ENCODE data around the gene AGPAT1. TPM values are rescaled to one million over a fixed set of nuclear protein-coding genes. Genes with fewer than 3 reads are reported as not detected.

AGPAT1 gene
- polyA plus RNA-seq, 3 donors, result 9.9 to 34.4 (median 11.3) TPM

GRCh38 chr6:32151181-32151862, 24.6 kb downstream of the AGPAT1 start:
- H3K9me3 ChIP-seq (replicated peaks in 1 of 2; ENCODE audit: control insufficient read depth in 1 of 2, insufficient read depth in 1 of 2, low read length in 2 of 2), result peaks cover 0 to 11% of the 10 kb centered on the region in 2 donors
- H3K4me1 ChIP-seq (ENCODE audit: control insufficient read depth in 1 of 2, insufficient read depth in 2 of 2, low read length in 2 of 2), result peaks cover 33 to 37% of the 10 kb centered on the region in 2 donors
- no peaks in the 10 kb centered on the region for H4K20me1 ChIP-seq (ENCODE audit: insufficient read depth, low read length)
- no peak overlapping the region for H3K9ac ChIP-seq (ENCODE audit: insufficient read depth, low read length, poor library complexity, severe bottlenecking)
- no peak for DNase-seq
- no peaks in the 10 kb centered on the region for H3K79me2 ChIP-seq (ENCODE audit: insufficient read depth, low read length)
- H3K36me3 ChIP-seq (replicated peaks in 1 of 2; ENCODE audit: control insufficient read depth in 1 of 2, insufficient read depth in 2 of 2, low read length in 2 of 2), result no peaks in the 10 kb centered on the region
- H3K27me3 ChIP-seq (ENCODE audit: control insufficient read depth in 2 of 2, insufficient read depth in 2 of 2, low read length in 2 of 2), result peaks cover 36 to 74% of the 10 kb centered on the region in 2 donors
- peak overlapping the region; percentile 49 to 75 for H3K4me3 Mint-ChIP-seq
- peaks cover 66 to 87% (median 79%) of the 10 kb centered on the region in 3 donors for H3K27me3 Mint-ChIP-seq (ENCODE audit: low read depth in 3 of 3)
- 0% methylated on average over 3 of the region's 8 CpGs for WGBS (ENCODE audit: insufficient coverage)
- peaks cover 0 to 13% of the 10 kb centered on the region in 2 donors for H3K36me3 Mint-ChIP-seq
- H3K27ac Mint-ChIP-seq, result no peak overlapping the region
- no peak overlapping the region for H3K27ac ChIP-seq (ENCODE audit: low read depth in 1 of 2, low read length in 2 of 2)
- no peak overlapping the region for H3K4me2 ChIP-seq (replicated peaks; ENCODE audit: extremely low read depth, low read length, poor library complexity, severe bottlenecking)
- H3K4me1 Mint-ChIP-seq, result peaks cover 41% of the 10 kb centered on the region
- intact Hi-C loops (cut with micrococcal nuclease), result no loop called here
- no peak for TF ChIP-seq CTCF (IDR thresholded peaks at IDR 0.05)
- H2AFZ ChIP-seq (ENCODE audit: insufficient read depth, low read depth, low read length, poor library complexity, severe bottlenecking), result no peak overlapping the region
- H3K4me3 ChIP-seq (replicated peaks in 1 of 3; ENCODE audit: low read depth in 2 of 3, low read length in 3 of 3), result no peak overlapping the region
- peaks cover 0 to 31% (median 11%) of the 10 kb centered on the region in 7 donors for H3K9me3 Mint-ChIP-seq

GRCh38 chr6:32149932-32150870, 25.7 kb downstream of the AGPAT1 start:
- Mint-ChIP-seq H3K27me3 (ENCODE audit: low read depth in 3 of 3) (peaks cover 66 to 89% (median 79%) of the 10 kb centered on the region in 3 donors), H3K4me3 (peak overlapping the region; percentile 9 to 95), H3K27ac (no peak overlapping the region), H3K36me3 (peaks cover 0 to 13% of the 10 kb centered on the region in 2 donors), H3K9me3 (peaks cover 0 to 31% (median 11%) of the 10 kb centered on the region in 7 donors), H3K4me1 (peaks cover 40% of the 10 kb centered on the region)
- Histone ChIP-seq H3K36me3 (replicated peaks in 1 of 2; ENCODE audit: control insufficient read depth in 1 of 2, insufficient read depth in 2 of 2, low read length in 2 of 2) (no peaks in the 10 kb centered on the region), H3K9ac (ENCODE audit: insufficient read depth, low read length, poor library complexity, severe bottlenecking) (no peak overlapping the region), H2AFZ (ENCODE audit: insufficient read depth, low read depth, low read length, poor library complexity, severe bottlenecking) (no peak overlapping the region), H3K27ac (ENCODE audit: low read depth in 1 of 2, low read length in 2 of 2) (no peak overlapping the region), H3K27me3 (ENCODE audit: control insufficient read depth in 2 of 2, insufficient read depth in 2 of 2, low read length in 2 of 2) (peaks cover 36 to 74% of the 10 kb centered on the region in 2 donors), H3K4me2 (replicated peaks; ENCODE audit: extremely low read depth, low read length, poor library complexity, severe bottlenecking) (no peak overlapping the region), H3K4me3 (replicated peaks in 1 of 3; ENCODE audit: low read depth in 2 of 3, low read length in 3 of 3) (no peak overlapping the region), H4K20me1 (ENCODE audit: insufficient read depth, low read length) (no peaks in the 10 kb centered on the region), H3K79me2 (ENCODE audit: insufficient read depth, low read length) (no peaks in the 10 kb centered on the region), H3K4me1 (ENCODE audit: control insufficient read depth in 1 of 2, insufficient read depth in 2 of 2, low read length in 2 of 2) (peaks cover 33 to 37% of the 10 kb centered on the region in 2 donors), H3K9me3 (replicated peaks in 1 of 2; ENCODE audit: control insufficient read depth in 1 of 2, insufficient read depth in 1 of 2, low read length in 2 of 2) (peaks cover 0 to 11% of the 10 kb centered on the region in 2 donors)
- TF ChIP-seq CTCF (IDR thresholded peaks at IDR 0.05), result no peak
- DNase-seq, result no peak
- intact Hi-C loops (cut with micrococcal nuclease), result no loop called here
- WGBS (ENCODE audit: insufficient coverage), result 57% methylated on average over 51 of the region's 55 CpGs
